Cardiac muscle cell (in vitro differentiated cells and primary cell): ENCODE measurements around the gene MED6. TPM values are rescaled to one million over a fixed set of nuclear protein-coding genes. Genes with fewer than 3 reads are reported as not detected.

Experiments used
- DNase-seq, 2 donors: peaks; one replicate each; pipeline versions ENCODE4 v3.0.0 to v3.0.0-alpha.2; 2010 to 2017; ENCODE audit warnings: low read depth in 1 of 2, low spot score in 1 of 2
- H3K27ac ChIP-seq: fragments of 200-600 bp; sonication (generic); 2 replicates; pipeline ENCODE4 v1.5.1; 2016
- H3K27me3 ChIP-seq: fragments of 200-600 bp; sonication (generic); 2 replicates; pipeline ENCODE4 v1.6.0; 2016; ENCODE audit warnings: control low read depth
- H3K36me3 ChIP-seq: fragments of 200-600 bp; sonication (generic); 2 replicates; pipeline ENCODE4 v1.5.1; 2016; ENCODE audit warnings: control low read depth
- H3K4me1 ChIP-seq: fragments of 200-600 bp; sonication (generic); 2 replicates; pipeline ENCODE4 v1.8.1; 2017; ENCODE audit warnings: low read depth, mild to moderate bottlenecking, mixed run types
- H3K4me3 ChIP-seq: fragments of 200-600 bp; sonication (generic); 2 replicates; pipeline ENCODE4 v1.5.1; 2016; ENCODE audit warnings: mild to moderate bottlenecking
- H3K9me3 ChIP-seq: fragments of 200-600 bp; sonication (generic); 2 replicates; pipeline ENCODE4 v1.5.1; 2017; ENCODE audit warnings: low read depth, mild to moderate bottlenecking, control low read depth
- polyA plus RNA-seq: library from polyadenylated mRNA; unstranded; fragments of >200 nt; fragmentation: Nextera tagmentation; extraction: Ambion mirVana; gene quantifications from 2 replicates; pipeline ENCODE4 v1.2.1, GENCODE V29; 2016
- total RNA-seq: library from RNA; depleted of rRNA; stranded (reverse); fragments of >200 nt; gene quantifications from 2 replicates; pipeline ENCODE4 v1.2.3, GENCODE V29; 2016
- TF ChIP-seq, protein P1 (sequence below): IDR thresholded peaks from 2 replicates; pipeline ENCODE4 v1.5.1; 2012; ENCODE audit warnings: low read depth, mild to moderate bottlenecking, low read length

Gene MED6
- total and polyA plus RNA-seq, 2 experiments from 2014 or later, result 26.5 to 42.8 TPM

- Histone ChIP-seq H3K27me3 (peaks cover 25% of the 10 kb centered on the region), H3K36me3 (no peaks in the 10 kb centered on the region), H3K27ac (no peak overlapping the region), H3K4me1 (no peaks in the 10 kb centered on the region), H3K9me3 (no peaks in the 10 kb centered on the region), H3K4me3 (no peak overlapping the region)
- DNase-seq, result no peak
- TF ChIP-seq, protein P1, sequence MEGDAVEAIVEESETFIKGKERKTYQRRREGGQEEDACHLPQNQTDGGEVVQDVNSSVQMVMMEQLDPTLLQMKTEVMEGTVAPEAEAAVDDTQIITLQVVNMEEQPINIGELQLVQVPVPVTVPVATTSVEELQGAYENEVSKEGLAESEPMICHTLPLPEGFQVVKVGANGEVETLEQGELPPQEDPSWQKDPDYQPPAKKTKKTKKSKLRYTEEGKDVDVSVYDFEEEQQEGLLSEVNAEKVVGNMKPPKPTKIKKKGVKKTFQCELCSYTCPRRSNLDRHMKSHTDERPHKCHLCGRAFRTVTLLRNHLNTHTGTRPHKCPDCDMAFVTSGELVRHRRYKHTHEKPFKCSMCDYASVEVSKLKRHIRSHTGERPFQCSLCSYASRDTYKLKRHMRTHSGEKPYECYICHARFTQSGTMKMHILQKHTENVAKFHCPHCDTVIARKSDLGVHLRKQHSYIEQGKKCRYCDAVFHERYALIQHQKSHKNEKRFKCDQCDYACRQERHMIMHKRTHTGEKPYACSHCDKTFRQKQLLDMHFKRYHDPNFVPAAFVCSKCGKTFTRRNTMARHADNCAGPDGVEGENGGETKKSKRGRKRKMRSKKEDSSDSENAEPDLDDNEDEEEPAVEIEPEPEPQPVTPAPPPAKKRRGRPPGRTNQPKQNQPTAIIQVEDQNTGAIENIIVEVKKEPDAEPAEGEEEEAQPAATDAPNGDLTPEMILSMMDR, result no peak
Measured at GRCh38 chr14:70635971-70636595, 35.6 kb upstream of the MED6 start.

GRCh38 chr14:70631948-70632347, 31.5 kb upstream of the MED6 start:
- Histone ChIP-seq H3K36me3 (no peaks in the 10 kb centered on the region), H3K27me3 (no peaks in the 10 kb centered on the region), H3K4me1 (no peaks in the 10 kb centered on the region), H3K9me3 (no peaks in the 10 kb centered on the region), H3K27ac (no peak overlapping the region), H3K4me3 (no peak overlapping the region)
- TF ChIP-seq, protein P1, result no peak
- DNase-seq, result no peak

GRCh38 chr14:70624972-70625371, 24.5 kb upstream of the MED6 start:
- TF ChIP-seq, protein P1, result no peak
- Histone ChIP-seq H3K36me3 (no peaks in the 10 kb centered on the region), H3K27me3 (no peaks in the 10 kb centered on the region), H3K9me3 (no peaks in the 10 kb centered on the region), H3K4me1 (peaks cover 3% of the 10 kb centered on the region), H3K4me3 (no peak overlapping the region), H3K27ac (no peak overlapping the region)
- no peak for DNase-seq

- TF ChIP-seq, protein P1, result peak; percentile 74
- peaks cover 3% of the 10 kb centered on the region for H3K4me1 ChIP-seq
- H3K27me3 ChIP-seq, result no peaks in the 10 kb centered on the region
- no peaks in the 10 kb centered on the region for H3K36me3 ChIP-seq
- peak; percentile 37 to 74 for DNase-seq
- no peak overlapping the region for H3K27ac ChIP-seq
- H3K9me3 ChIP-seq, result no peaks in the 10 kb centered on the region
- H3K4me3 ChIP-seq, result no peak overlapping the region
Measured at GRCh38 chr14:70622111-70622712, 21.8 kb upstream of the MED6 start.

DNA sequence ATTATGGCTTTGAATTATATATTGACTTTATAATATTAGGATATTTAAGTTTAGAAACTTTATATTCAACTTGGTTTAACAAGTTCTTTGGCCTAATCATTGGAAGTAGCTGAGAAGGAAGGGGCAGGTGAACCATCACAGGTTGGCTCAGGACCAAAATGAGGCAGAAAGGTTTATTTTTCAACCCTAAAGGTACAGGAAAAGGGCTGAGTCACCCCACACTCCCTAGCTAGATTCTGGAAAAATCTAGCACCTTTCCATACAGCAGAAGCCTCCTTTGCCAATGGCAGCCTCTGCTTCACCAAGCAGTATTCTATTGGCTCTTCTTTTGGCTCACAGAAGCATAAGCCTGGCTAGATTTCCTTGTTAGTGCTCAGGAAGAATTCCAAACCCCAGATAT, 19.3 kb upstream of the MED6 start:
- H3K4me3 ChIP-seq, result no peak overlapping the region
- no peak for DNase-seq
- H3K4me1 ChIP-seq, result peaks cover 3% of the 10 kb centered on the region
- TF ChIP-seq, protein P1, result no peak
- H3K27ac ChIP-seq, result no peak overlapping the region
- H3K36me3 ChIP-seq, result no peaks in the 10 kb centered on the region
- no peaks in the 10 kb centered on the region for H3K27me3 ChIP-seq
- H3K9me3 ChIP-seq, result no peaks in the 10 kb centered on the region
